ENCODE measurements around the gene PSD4.

DNA sequence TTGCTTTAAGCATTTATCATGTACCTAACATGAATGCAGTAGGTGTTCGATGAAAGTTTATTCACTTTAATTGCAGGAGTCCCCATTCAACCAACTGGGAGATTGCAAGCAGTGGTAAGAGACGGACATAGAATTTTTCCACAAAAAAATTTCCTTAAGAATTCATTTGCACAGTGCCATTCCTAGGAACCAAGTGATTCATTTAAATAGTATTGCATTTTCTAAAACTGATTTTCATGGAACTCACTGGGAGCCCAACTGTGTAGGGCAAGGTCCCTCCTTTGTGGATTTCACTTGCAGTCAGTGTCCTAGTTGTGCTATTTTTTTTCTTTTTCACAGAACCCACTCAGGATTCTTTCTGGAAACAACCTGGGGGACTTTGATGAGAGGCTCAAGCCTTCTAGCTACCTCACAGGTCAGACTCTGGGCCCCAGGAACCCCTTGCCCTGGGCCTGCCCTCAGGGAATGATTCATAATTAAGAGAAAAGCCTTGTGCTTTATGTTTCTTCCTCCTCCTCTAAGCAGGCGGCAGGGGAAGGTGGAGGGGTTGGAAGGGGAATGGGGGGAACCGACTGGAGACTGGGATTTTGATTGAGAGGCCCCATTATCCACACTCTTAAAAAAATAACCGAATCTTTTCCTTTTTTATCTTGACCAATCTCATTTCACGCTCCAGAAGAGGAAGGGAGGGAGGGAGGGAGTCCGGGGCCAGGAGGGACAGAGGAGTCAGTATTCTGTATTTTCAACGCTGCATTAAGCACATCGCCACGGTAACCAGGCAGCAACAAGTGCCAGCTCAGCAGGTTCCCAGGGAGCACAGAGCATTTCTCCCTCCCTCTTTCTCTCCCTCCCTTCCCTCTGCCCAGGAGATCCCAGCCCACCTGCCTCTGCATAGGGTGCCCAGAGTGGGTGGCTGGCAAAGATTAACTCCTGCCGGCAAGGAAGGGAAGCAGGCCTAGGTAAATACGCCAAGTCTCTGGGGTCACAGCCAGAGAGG lies 51.8 kb downstream of the PSD4 start:
- TF ChIP-seq POLR2AphosphoS5 (IDR thresholded peaks at IDR 0.05): no peak
- TF ChIP-seq, protein P1, sequence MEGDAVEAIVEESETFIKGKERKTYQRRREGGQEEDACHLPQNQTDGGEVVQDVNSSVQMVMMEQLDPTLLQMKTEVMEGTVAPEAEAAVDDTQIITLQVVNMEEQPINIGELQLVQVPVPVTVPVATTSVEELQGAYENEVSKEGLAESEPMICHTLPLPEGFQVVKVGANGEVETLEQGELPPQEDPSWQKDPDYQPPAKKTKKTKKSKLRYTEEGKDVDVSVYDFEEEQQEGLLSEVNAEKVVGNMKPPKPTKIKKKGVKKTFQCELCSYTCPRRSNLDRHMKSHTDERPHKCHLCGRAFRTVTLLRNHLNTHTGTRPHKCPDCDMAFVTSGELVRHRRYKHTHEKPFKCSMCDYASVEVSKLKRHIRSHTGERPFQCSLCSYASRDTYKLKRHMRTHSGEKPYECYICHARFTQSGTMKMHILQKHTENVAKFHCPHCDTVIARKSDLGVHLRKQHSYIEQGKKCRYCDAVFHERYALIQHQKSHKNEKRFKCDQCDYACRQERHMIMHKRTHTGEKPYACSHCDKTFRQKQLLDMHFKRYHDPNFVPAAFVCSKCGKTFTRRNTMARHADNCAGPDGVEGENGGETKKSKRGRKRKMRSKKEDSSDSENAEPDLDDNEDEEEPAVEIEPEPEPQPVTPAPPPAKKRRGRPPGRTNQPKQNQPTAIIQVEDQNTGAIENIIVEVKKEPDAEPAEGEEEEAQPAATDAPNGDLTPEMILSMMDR (IDR thresholded peaks at IDR 0.05): no peak
- no peak for TF ChIP-seq EP300 (IDR thresholded peaks at IDR 0.05)
